Measurements from ENCODE around the gene OR5L2.

Gene OR5L2

GRCh38 chr11:55826919-55827318, at the start of gene OR5L2:
OR5L2 (plus strand) TSS chr11:55827219; CDS start chr11:55827219, 0 bp downstream.
- Histone ChIP-seq H3F3A (ENCODE audit: low read depth) (no peaks in the 10 kb centered on the region), H3K9ac (ENCODE audit: low read depth, low read length, poor library complexity, severe bottlenecking) (no peak within 1 kb of the TSS), H3K9me3 (ENCODE audit: insufficient read depth, low read depth, low read length) (no peaks in the 10 kb centered on the region), H3K9me2 (replicated peaks; ENCODE audit: low read depth, low read length) (no peaks in the 10 kb centered on the region), H2AFZ (ENCODE audit: low read length) (no peak within 1 kb of the TSS), H3K27me3 (ENCODE audit: insufficient read depth, low read length, poor library complexity, severe bottlenecking) (no peaks in the 10 kb centered on the region), H3K4me1 (ENCODE audit: insufficient read depth, low read length, poor library complexity, severe bottlenecking) (no peaks in the 10 kb centered on the region), H3K4me3 (ENCODE audit: low read length, poor library complexity, severe bottlenecking) (no peak within 1 kb of the TSS), H3K36me3 (ENCODE audit: insufficient read depth, low read length) (no peaks in the 10 kb centered on the region), H4K20me1 (ENCODE audit: insufficient read depth, low read length, poor library complexity, severe bottlenecking) (no peaks in the 10 kb centered on the region), H3K4me2 (ENCODE audit: low read depth, low read length, poor library complexity, severe bottlenecking) (no peak within 1 kb of the TSS), H3K79me2 (ENCODE audit: insufficient read depth, low read length) (no peaks in the 10 kb centered on the region)
- TF ChIP-seq EZH2phosphoT487 (IDR thresholded peaks at IDR 0.05; ENCODE audit: borderline replicate concordance) (no peak), CTCF (conservative IDR thresholded peaks at IDR 0.05; ENCODE audit: low read length) (no peak)

- TF ChIP-seq EZH2phosphoT487 (IDR thresholded peaks at IDR 0.05; ENCODE audit: borderline replicate concordance), result no peak
- TF ChIP-seq CTCF (conservative IDR thresholded peaks at IDR 0.05; ENCODE audit: low read length), result no peak
- Histone ChIP-seq H3K9me2 (replicated peaks; ENCODE audit: low read depth, low read length) (no peaks in the 10 kb centered on the region), H3K4me3 (ENCODE audit: low read length, poor library complexity, severe bottlenecking) (no peak overlapping the region), H3K9me3 (ENCODE audit: insufficient read depth, low read depth, low read length) (no peaks in the 10 kb centered on the region), H3K9ac (ENCODE audit: low read depth, low read length, poor library complexity, severe bottlenecking) (no peak overlapping the region), H3F3A (ENCODE audit: low read depth) (no peaks in the 10 kb centered on the region), H3K4me2 (ENCODE audit: low read depth, low read length, poor library complexity, severe bottlenecking) (no peak overlapping the region), H2AFZ (ENCODE audit: low read length) (no peak overlapping the region), H3K4me1 (ENCODE audit: insufficient read depth, low read length, poor library complexity, severe bottlenecking) (no peaks in the 10 kb centered on the region), H3K79me2 (ENCODE audit: insufficient read depth, low read length) (no peaks in the 10 kb centered on the region), H4K20me1 (ENCODE audit: insufficient read depth, low read length, poor library complexity, severe bottlenecking) (no peaks in the 10 kb centered on the region), H3K36me3 (ENCODE audit: insufficient read depth, low read length) (no peaks in the 10 kb centered on the region), H3K27me3 (ENCODE audit: insufficient read depth, low read length, poor library complexity, severe bottlenecking) (no peaks in the 10 kb centered on the region)
Measured at GRCh38 chr11:55791606-55792005, 35.4 kb upstream of the OR5L2 start.

GRCh38 chr11:55793321-55793720, 33.7 kb upstream of the OR5L2 start:
- Histone ChIP-seq H3K9me3 (ENCODE audit: insufficient read depth, low read depth, low read length) (no peaks in the 10 kb centered on the region), H4K20me1 (ENCODE audit: insufficient read depth, low read length, poor library complexity, severe bottlenecking) (no peaks in the 10 kb centered on the region), H3K36me3 (ENCODE audit: insufficient read depth, low read length) (no peaks in the 10 kb centered on the region), H3K79me2 (ENCODE audit: insufficient read depth, low read length) (no peaks in the 10 kb centered on the region), H2AFZ (ENCODE audit: low read length) (no peak overlapping the region), H3K9me2 (replicated peaks; ENCODE audit: low read depth, low read length) (no peaks in the 10 kb centered on the region), H3K4me3 (ENCODE audit: low read length, poor library complexity, severe bottlenecking) (no peak overlapping the region), H3K4me1 (ENCODE audit: insufficient read depth, low read length, poor library complexity, severe bottlenecking) (no peaks in the 10 kb centered on the region), H3K27me3 (ENCODE audit: insufficient read depth, low read length, poor library complexity, severe bottlenecking) (no peaks in the 10 kb centered on the region), H3F3A (ENCODE audit: low read depth) (no peaks in the 10 kb centered on the region), H3K9ac (ENCODE audit: low read depth, low read length, poor library complexity, severe bottlenecking) (no peak overlapping the region), H3K4me2 (ENCODE audit: low read depth, low read length, poor library complexity, severe bottlenecking) (no peak overlapping the region)
- TF ChIP-seq CTCF (conservative IDR thresholded peaks at IDR 0.05; ENCODE audit: low read length) (no peak), EZH2phosphoT487 (IDR thresholded peaks at IDR 0.05; ENCODE audit: borderline replicate concordance) (no peak)

Measured in Loucy (cell line).